ENCODE results near the gene FAM177B.
"Not testable (repeated sequence)": the region's sequence is repeated elsewhere in the genome, so short reads cannot be mapped to it uniquely, and the experiment has no call there.

The FAM177B gene

GRCh38 chr1:222741630-222742457, 4.8 kb downstream of the FAM177B start:
- DNase-seq = not testable (repeated sequence)

GRCh38 chr1:222749927-222750326, 12.9 kb downstream of the FAM177B start:
- DNase-seq = peak in 1 of 2 experiments; percentile 6

DNA sequence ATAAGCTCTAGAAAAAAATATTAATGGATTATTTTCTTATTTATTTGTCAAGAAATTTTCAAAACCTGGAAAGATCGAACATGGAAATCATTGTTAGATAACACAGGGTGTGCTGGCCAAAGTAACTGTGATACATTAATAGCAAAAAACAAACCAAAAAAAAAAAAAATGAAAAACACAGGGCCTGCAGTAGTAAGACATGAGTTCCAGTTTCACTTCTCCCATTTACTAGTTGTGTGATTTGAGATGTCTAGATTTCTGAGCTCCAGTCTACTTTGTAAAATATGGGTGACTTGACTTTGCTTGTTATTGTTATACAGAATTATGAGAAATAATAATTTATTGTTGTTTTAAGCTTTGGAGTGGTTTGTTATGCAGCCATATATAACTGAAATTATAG, 13.6 kb downstream of the FAM177B start:
- DNase-seq = no peak

DNA sequence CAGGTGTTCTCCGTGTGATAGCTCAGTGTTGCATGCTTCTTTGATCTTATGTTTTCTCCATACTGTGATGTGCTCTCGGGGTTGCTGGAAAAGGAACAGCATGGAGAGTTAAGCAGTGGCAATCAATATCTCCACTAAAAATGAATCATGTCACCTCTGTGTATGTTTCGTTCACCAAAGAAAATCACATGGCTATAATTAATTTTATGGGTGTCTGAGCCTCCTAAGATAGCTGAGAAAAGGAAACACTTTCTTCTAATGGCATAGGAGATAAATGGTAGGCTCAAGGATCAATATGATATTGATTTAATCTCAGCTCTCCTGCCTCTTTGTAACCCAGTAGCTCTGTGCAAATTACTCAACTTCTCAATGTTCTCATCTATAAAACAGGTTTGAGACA, 14.3 kb downstream of the FAM177B start:
- no peak for DNase-seq

GRCh38 chr1:222754366-222755139, 17.6 kb downstream of the FAM177B start:
- no peak for DNase-seq

DNA sequence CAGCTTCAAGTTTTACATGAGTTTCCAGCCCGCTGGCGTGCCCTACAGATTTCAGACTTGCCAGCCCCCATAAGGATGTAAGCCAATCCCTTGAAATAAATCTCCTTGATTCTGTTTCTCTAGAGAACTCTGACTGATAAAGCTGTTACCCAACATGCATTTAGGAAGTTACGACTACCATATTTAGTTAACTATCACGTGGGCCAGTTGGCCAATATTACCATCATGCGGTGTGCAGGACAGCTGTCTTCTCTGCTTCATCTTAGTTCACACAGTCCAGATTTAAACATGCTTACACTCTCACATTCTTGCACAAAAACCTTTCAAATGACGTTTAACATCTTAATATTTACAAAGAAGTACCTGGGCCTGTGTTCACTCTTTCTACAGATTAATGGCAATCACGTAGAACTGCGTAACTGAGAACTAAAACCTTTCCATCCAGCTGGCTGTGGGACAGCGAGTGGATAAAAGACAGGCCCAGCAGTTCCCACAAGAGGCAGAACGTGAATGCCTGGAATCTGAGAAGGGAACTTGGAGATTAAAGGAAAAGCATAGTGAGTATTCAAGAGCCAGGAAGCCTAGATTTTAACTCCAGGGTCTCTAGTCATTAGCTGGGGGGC, 20.8 kb downstream of the FAM177B start:
- no peak for DNase-seq

DNA sequence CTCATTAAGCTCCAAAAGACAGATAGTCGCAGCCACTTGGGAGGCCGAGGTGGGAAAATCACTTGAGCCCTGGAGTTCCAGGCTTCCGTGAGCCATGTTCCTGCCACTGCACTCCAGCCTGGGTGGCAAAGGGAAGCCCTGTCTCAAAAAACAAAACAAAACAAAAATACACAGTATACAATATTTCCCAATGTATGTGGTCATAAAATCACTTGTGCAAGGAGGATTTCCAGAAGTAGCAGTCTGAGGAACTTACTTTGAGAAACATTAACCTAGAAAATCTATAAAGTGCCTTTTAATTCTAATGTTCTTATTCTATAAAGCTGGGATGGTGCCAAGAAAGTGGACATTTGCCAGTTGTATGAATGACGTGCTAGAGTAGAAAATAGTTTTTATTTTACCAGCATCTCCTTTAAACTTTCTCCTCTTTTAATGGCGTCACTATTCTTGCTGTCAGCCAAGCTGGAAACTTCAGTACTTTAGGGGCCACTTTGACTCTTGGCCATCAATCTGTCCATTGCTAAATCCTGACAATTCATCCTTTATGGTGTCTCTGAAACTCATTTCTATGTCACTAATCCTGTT, 22.5 kb downstream of the FAM177B start:
- no peak for DNase-seq

DNA sequence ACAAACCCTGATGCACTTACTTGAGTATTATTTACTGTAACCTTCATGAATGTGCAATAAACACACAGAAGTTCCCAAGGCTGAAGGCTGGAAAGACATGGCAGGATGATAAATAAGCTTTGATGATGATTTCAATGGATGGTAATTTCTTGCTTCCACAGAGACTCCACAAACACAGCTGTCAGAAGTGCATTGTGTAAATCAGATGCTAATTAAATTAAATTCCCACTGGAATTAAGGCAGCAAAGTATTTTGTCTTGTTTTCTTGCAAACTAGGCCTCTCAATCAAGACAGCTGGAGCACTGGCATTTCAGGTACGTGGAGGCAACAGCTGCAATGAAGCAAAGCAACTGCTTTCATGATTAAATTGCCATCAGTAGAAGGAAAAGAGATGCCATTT, 24.1 kb downstream of the FAM177B start:
- peak; percentile 64 to 75 for DNase-seq

- DNase-seq = not testable (repeated sequence)
Observed at GRCh38 chr1:222762178-222762577, 25.2 kb downstream of the FAM177B start.

DNA sequence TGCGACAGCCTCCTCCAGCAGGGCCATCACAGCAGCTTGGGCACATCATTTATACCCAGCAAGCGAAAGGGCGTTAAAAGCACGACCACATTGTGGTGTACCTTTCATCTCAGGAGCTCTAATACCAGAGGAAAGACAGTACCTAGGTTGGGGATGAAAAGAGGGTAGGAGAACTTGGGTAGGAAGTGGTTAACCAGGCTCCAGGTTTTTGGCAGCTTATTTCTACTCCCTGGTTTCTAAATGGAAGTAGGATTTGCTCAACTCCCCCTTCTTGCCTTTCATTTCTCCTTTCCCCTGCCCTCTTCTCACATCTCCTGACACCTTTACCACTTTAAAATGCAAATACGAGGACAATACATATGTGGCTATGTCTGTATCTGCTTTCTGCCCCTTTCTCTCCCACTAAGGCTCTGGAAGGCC, 30.2 kb downstream of the FAM177B start:
- DNase-seq = no peak

DNA sequence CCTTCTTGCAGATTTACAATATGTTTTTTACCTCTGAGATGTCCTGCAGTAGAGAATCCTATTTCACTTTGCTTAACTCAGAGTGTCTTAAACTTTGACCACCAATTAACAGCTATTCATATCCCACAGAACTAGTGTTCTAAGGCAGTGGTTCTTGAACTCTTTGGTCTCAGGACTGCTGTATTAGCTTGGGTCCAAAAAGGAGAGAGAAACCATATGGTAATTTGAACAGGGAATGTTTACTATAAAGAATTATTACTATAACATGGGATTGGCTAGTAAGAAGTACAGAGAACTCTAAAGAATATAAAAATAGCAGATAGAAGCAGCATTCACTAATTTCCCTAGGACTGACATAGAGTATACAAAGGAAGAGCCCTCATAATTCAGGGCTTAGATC, 31.6 kb downstream of the FAM177B start:
- DNase-seq = no peak

GRCh38 chr1:222769181-222769580, 32.2 kb downstream of the FAM177B start:
- DNase-seq = no peak

- DNase-seq = no peak
Observed at GRCh38 chr1:222769971-222770620, 33.1 kb downstream of the FAM177B start.

- no peak for DNase-seq
Observed at GRCh38 chr1:222772996-222773379, 36.0 kb downstream of the FAM177B start.

GRCh38 chr1:222777463-222777862, 40.5 kb downstream of the FAM177B start:
- DNase-seq = peak; percentile 67 to 89

DNA sequence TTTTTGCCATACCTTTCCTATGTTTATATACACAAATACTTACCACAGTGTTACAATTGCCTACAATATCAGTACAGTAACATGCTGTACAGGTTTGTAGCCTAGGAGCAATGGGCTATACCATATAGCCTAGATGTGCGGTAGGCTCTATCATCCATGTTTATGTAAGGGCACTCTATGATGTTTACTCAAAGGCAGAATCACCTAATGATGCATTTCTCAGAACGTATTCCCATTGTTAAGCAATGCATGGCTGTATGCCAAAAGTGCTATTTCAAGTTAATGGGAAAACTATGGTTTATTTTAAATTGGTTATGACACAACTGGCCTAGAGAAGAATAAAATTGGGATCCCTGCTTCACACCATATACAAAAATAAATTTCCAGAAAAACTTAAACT, 41.0 kb downstream of the FAM177B start:
- peak; percentile 73 to 97 for DNase-seq

- no peak for DNase-seq
Observed at GRCh38 chr1:222781251-222781650, 44.2 kb downstream of the FAM177B start.

DNA sequence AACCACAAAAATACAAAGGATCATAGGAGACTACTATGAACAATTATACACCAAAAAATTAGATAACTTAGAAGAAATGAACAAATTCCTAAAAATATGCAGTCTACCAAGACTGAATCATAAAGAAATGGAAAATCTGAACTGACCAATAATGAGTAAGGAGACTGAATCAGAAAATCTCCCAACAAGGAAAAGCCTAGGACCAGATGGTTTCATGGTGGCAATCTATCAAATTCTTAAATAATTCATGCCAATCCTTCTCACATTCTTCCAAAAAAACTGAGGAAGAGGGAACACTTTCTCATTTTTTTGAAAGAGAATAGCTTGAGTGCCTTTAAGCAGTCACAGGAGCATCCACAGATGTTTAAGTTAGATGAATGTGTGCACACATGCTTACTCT, 46.0 kb downstream of the FAM177B start:
- DNase-seq = no peak

DNA sequence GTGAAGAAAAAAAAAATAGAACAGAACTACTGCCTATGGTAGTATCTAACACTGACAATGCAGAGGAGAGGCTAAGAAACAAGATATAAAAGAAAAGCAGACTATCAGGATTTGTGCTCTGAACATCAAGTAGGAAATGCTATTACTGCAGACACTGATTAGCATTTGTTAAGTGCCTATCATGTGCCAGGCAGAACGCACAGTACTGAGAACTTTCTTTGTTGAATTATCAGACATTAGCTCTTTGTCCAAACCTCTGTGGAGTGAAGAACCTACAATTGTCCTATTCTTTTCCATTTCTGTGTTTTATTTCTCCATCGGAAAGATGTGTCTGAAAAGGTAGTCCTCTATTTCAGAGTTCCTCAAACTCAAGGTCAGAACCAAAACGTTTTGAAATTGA, 47.4 kb downstream of the FAM177B start:
- DNase-seq = no peak

GRCh38 chr1:222784916-222785315, 47.9 kb downstream of the FAM177B start:
- DNase-seq = no peak

DNA sequence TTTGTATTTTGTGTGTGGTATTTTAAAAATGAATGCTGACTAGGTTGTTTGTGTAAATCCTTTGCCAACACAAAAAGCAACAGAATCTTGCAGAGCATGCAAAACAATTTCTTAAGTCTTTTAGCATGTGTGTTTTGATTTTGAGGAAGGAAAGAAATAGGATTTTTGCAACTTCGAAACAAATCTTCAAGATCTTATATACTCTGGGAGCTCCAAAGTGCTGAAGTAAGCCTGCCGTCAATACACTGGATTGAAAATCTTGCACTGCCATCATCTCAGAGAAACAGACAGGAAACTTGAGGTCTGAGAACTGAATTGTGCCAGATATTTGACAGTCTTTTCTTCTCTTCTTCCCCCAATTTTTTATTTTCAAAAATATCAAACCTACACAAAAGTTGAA, 48.5 kb downstream of the FAM177B start:
- no peak for DNase-seq

- no peak for DNase-seq
Observed at GRCh38 chr1:222786121-222786520, 49.1 kb downstream of the FAM177B start.

DNA sequence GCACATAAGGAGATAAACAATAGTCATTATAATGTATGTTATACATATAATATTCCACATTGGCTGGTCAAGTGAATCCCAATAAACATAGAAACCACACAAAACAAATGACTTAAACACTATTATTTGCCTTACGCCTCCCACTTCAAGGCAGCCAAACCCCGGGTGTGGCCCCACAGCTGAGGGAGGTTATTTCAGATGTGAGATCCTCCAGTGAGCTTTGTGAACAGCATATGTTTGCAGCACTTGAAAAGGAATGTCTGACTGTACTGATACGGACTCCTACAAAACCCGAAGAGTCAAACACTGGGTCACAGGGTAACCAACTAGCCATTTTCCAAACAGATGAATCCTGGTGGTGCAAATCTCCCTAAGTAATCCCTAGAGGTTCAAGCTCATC, 50.7 kb downstream of the FAM177B start:
- DNase-seq = no peak

Measured in NCI-H1930 (cell line).